Effector memory CD4-positive, alpha-beta T cell (primary cell): Measurements from ENCODE around the gene MRC2.

Experiments
- DNase-seq, 3 donors: peaks; one replicate each; pipeline ENCODE4 v3.0.0-alpha.2; 2020
- H3K27ac ChIP-seq: 2 replicates; pipeline ENCODE4 v1.7.0; 2013; ENCODE audit warnings: mild to moderate bottlenecking, low read length, moderate library complexity; ENCODE audit not compliant: insufficient read depth, poor library complexity, severe bottlenecking
- H3K27me3 ChIP-seq: replicated peaks from 2 replicates; pipeline ENCODE4 v1.7.0; 2013; ENCODE audit warnings: mild to moderate bottlenecking, low read length; ENCODE audit not compliant: insufficient read depth, control insufficient read depth, poor library complexity, severe bottlenecking
- H3K36me3 ChIP-seq: 2 replicates; pipeline ENCODE4 v1.7.0; 2013; ENCODE audit warnings: mild to moderate bottlenecking, low read length, moderate library complexity; ENCODE audit not compliant: control insufficient read depth, insufficient read depth
- H3K4me1 ChIP-seq: 2 replicates; pipeline ENCODE4 v1.7.0; 2013; ENCODE audit warnings: low read length, mild to moderate bottlenecking; ENCODE audit not compliant: control insufficient read depth, insufficient read depth, poor library complexity, severe bottlenecking
- H3K4me3 ChIP-seq: 2 replicates; pipeline ENCODE4 v1.7.0; 2013; ENCODE audit warnings: low read length, low read depth, mild to moderate bottlenecking; ENCODE audit not compliant: insufficient read depth, poor library complexity, severe bottlenecking
- H3K9me3 ChIP-seq: 2 replicates; pipeline ENCODE4 v1.7.0; 2013; ENCODE audit warnings: mild to moderate bottlenecking, low read length, moderate library complexity; ENCODE audit not compliant: control insufficient read depth

Gene MRC2

GRCh38 chr17:62619417-62620155, 7.9 kb upstream of the MRC2 start:
- no peak for DNase-seq
- H3K4me1 ChIP-seq: no peaks in the 10 kb centered on the region
- H3K4me3 ChIP-seq: no peak overlapping the region
- no peak overlapping the region for H3K27ac ChIP-seq
- H3K27me3 ChIP-seq: no peaks in the 10 kb centered on the region
- H3K36me3 ChIP-seq: peaks cover 14% of the 10 kb centered on the region
- H3K9me3 ChIP-seq: no peaks in the 10 kb centered on the region

GRCh38 chr17:62621223-62621622, 6.2 kb upstream of the MRC2 start:
- DNase-seq: no peak
- Histone ChIP-seq H3K9me3 (no peaks in the 10 kb centered on the region), H3K27me3 (no peaks in the 10 kb centered on the region), H3K36me3 (no peaks in the 10 kb centered on the region), H3K27ac (no peak overlapping the region), H3K4me1 (no peaks in the 10 kb centered on the region), H3K4me3 (no peak overlapping the region)

GRCh38 chr17:62625184-62625869, 2.1 kb upstream of the MRC2 start:
- peaks cover 6% of the 10 kb centered on the region for H3K4me1 ChIP-seq
- H3K4me3 ChIP-seq: no peak overlapping the region
- no peak overlapping the region for H3K27ac ChIP-seq
- H3K27me3 ChIP-seq: no peaks in the 10 kb centered on the region
- no peak for DNase-seq
- no peaks in the 10 kb centered on the region for H3K9me3 ChIP-seq
- H3K36me3 ChIP-seq: no peaks in the 10 kb centered on the region

- no peaks in the 10 kb centered on the region for H3K36me3 ChIP-seq
- H3K4me3 ChIP-seq: no peak overlapping the region
- H3K27me3 ChIP-seq: no peaks in the 10 kb centered on the region
- DNase-seq: no peak
- no peak overlapping the region for H3K27ac ChIP-seq
- H3K9me3 ChIP-seq: no peaks in the 10 kb centered on the region
- peaks cover 6% of the 10 kb centered on the region for H3K4me1 ChIP-seq
Measured at GRCh38 chr17:62625870-62626200, 1.6 kb upstream of the MRC2 start.

GRCh38 chr17:62626719-62627218, 701 bp upstream of the MRC2 start:
- DNase-seq: no peak
- no peaks in the 10 kb centered on the region for H3K9me3 ChIP-seq
- no peak overlapping the region for H3K27ac ChIP-seq
- H3K4me1 ChIP-seq: peaks cover 6% of the 10 kb centered on the region
- no peaks in the 10 kb centered on the region for H3K36me3 ChIP-seq
- H3K4me3 ChIP-seq: peak overlapping the region; percentile 60
- H3K27me3 ChIP-seq: no peaks in the 10 kb centered on the region

- no peak overlapping the region for H3K27ac ChIP-seq
Measured at GRCh38 chr17:62627904-62628633, 599 bp downstream of the MRC2 start.

GRCh38 chr17:62628831-62629555, 1.5 kb downstream of the MRC2 start:
- no peaks in the 10 kb centered on the region for H3K27me3 ChIP-seq
- no peak for DNase-seq
- H3K4me3 ChIP-seq: no peak overlapping the region
- H3K9me3 ChIP-seq: no peaks in the 10 kb centered on the region
- H3K4me1 ChIP-seq: peaks cover 6% of the 10 kb centered on the region
- H3K27ac ChIP-seq: no peak overlapping the region
- no peaks in the 10 kb centered on the region for H3K36me3 ChIP-seq

More at GRCh38 chr17:62627904-62628633, 599 bp downstream of the MRC2 start:
- Histone ChIP-seq H3K9me3 (no peaks in the 10 kb centered on the region), H3K36me3 (no peaks in the 10 kb centered on the region), H3K4me1 (peaks cover 6% of the 10 kb centered on the region), H3K4me3 (peak overlapping the region; percentile 60), H3K27me3 (no peaks in the 10 kb centered on the region)
- DNase-seq: no peak

GRCh38 chr17:62629556-62630364, 2.3 kb downstream of the MRC2 start:
- Histone ChIP-seq H3K4me1 (peaks cover 6% of the 10 kb centered on the region), H3K9me3 (no peaks in the 10 kb centered on the region), H3K27me3 (no peaks in the 10 kb centered on the region), H3K27ac (no peak overlapping the region), H3K4me3 (no peak overlapping the region), H3K36me3 (no peaks in the 10 kb centered on the region)
- DNase-seq: no peak

- DNase-seq: no peak
- Histone ChIP-seq H3K4me1 (peaks cover 6% of the 10 kb centered on the region), H3K27me3 (no peaks in the 10 kb centered on the region), H3K4me3 (no peak overlapping the region), H3K9me3 (no peaks in the 10 kb centered on the region), H3K36me3 (no peaks in the 10 kb centered on the region), H3K27ac (no peak overlapping the region)
Measured at GRCh38 chr17:62630365-62631085, 3.1 kb downstream of the MRC2 start.
